GM19099 (cell line): ENCODE measurements around the gene MYO1D.

ENCODE experiments used
- POLR2A ChIP-seq: IDR thresholded peaks from 3 replicates; pipeline ENCODE4 v1.6.1; 2011; ENCODE audit warnings: low read depth; ENCODE audit not compliant: insufficient read length; ENCODE audit errors: extremely low read depth

MYO1D gene

DNA sequence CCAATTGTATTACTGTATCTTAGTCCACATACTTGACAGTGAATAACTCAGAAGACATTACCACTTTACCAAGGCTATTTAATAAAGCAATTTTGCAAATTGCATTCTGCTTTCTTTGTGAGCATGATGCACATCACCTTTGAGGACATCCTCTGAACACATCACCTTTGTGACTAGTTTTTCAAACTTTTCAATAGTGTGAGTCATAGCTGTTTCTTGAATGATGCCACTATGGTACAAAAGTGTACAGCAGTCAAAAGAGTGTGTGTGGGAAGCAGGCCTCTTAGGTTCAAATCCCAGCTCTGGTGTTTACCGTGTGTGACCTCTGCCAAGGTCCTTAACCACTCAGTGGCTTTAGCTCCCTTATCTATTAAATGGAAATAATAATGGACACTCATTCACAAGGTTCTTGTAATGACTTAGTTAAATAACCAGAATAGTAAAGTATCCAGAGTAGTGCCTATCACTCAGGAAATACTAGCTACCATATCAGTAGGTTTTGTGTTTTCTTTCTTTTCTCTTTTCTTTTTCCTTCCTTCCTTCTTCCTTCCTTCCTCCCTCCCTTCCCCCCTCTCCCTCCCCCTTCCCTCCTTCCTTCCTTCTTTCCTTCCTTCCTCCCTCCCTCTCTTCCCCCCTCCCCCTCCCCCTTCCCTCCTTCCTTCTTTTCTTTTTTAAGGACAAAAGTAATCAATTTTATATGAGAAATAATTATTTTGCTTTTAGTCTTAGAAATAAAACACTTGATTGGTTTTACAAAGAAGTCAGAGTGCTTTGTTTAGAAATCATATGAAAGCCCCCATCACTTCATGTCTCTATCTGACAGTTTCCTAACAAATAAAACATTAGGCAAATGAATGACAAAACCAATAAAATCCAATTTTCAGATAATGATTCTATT lies 178.9 kb downstream of the MYO1D start:
- TF ChIP-seq POLR2A, result no peak

- TF ChIP-seq POLR2A, result no peak
Measured at GRCh38 chr17:32696426-32696825, 180.5 kb downstream of the MYO1D start.

- TF ChIP-seq POLR2A, result no peak
Measured at GRCh38 chr17:32695864-32696263, 181.1 kb downstream of the MYO1D start.

DNA sequence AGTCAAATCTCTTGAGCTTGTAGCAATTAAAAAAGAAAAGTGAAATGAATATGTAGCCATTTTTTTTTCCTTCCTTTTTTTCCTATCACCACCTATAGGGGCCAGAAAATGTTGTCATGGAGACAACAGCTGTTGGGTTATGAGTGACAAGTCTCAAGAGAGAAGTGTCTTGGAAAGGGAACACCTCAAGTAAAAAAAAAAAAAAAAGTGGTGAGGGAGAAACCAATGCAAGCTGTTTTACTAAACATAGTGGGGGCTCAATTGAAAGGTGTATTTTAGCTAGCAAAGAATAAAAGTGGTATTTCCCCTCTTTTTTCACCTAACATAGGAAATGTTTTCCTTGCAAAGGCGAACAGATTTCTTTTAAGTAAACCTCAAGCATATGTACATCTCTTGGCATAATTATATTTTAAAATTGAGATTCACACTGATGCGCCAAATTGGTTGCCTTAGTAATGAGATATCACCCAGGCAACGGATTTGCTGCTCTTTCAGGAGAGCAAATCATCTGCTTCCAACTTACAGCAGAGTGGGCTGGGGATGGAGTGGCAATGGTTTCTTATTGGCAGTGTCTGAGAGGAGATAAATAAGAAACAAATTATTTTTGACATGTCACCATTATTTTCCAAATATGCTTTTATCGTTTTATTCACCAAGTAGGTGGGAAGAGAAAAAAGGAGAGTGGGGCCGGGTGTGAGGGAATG lies 183.6 kb downstream of the MYO1D start:
- TF ChIP-seq POLR2A, result no peak

- no peak for TF ChIP-seq POLR2A
Measured at GRCh38 chr17:32692179-32692578, 184.7 kb downstream of the MYO1D start.

- TF ChIP-seq POLR2A, result no peak
Measured at GRCh38 chr17:32689348-32689747, 187.6 kb downstream of the MYO1D start.

DNA sequence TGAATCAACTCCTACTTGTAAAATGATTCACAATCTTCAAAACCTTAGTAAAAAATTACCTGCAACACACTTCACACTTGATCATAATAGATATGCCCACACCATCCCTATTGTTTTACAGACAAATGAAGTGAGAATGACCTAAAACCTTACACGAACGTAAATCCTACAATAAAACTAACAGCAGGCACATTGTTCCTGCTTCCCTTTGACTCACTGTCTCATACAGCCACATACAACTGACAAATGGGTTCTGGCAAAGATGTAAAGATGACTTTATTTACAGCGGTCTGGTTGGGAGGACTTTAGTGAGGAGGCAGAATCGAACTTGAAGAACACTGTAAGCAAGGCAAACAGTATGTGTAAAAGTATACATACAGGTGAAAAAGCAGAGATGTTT lies 188.7 kb downstream of the MYO1D start:
- TF ChIP-seq POLR2A, result no peak

DNA sequence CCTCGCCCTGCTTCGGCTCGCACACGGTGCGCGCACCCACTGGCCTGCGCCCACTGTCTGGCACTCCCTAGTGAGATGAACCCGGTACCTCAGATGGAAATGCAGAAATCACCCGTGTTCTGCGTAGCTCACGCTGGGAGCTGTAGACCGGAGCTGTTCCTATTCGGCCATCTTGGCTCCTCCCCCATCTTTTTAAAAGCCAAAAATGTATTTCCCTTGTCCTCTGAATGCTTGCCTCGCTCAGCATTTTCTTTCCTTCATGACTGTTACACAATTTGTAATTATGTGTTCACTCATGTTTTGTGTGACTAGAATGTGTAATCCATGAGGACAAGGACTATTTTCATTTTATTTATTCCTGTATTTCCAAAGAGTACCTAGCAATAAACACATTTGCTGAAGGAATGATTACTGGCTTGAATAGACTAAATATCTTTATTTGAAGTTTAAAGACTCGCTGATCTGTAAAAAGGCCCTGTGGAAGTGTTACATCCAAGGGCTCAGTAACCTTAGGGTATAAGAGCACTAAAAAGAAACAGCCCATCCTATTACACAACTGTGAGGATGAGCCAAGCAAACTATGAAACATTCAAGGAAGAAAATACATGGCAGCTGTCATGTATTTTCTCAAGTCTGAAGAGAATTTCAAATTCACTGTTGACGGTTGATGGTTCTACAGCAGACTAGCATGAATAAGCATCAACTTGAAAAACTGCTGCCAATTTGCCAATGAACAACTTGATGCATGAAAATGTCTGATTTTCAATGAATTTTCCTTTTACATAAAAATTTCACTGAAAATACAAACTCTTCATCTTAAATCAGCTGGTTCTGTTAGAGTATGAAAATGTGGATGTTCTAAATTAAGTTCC lies 192.6 kb downstream of the MYO1D start:
- no peak for TF ChIP-seq POLR2A

DNA sequence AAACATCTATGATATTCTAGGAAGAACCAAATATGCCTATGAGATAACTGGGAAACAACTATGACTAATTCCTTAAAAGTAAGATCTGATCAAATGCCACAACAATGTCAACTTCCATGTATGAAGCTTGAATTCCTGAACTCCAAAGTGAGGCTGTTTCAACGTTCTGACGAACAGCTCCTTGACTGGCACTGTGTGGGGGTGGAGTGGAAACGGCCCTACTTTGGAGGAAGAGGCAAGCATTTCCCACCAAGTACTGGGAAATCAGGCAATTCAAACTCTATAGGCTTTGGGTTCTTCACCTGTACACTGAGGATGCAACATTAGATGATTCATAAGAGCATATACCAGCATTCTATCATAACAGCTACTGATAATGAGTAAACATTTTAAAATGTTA lies 203.0 kb downstream of the MYO1D start:
- no peak for TF ChIP-seq POLR2A

DNA sequence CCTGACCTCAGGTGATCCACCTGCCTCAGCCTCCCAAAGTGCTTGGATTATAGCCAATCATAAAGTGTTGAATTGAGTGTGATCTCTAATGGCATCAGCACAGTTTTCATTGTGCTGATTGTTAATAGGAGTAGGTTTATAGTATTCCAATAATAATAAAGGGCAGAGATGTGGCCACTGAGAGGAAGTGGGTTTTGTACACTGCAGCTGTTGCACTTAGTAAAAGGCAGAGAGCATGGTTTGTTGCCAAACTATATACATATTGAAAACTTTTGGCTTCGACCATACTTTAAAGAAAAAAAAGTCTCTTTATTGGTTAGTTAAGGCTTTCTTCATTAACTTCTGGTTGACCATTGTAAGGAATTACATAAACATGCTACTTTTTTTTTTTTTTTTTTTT lies 204.2 kb downstream of the MYO1D start:
- no peak for TF ChIP-seq POLR2A

GRCh38 chr17:32671896-32672295 lies 205.0 kb downstream of the MYO1D start:
- no peak for TF ChIP-seq POLR2A

GRCh38 chr17:32664936-32665583 lies 211.9 kb downstream of the MYO1D start:
- TF ChIP-seq POLR2A, result no peak

DNA sequence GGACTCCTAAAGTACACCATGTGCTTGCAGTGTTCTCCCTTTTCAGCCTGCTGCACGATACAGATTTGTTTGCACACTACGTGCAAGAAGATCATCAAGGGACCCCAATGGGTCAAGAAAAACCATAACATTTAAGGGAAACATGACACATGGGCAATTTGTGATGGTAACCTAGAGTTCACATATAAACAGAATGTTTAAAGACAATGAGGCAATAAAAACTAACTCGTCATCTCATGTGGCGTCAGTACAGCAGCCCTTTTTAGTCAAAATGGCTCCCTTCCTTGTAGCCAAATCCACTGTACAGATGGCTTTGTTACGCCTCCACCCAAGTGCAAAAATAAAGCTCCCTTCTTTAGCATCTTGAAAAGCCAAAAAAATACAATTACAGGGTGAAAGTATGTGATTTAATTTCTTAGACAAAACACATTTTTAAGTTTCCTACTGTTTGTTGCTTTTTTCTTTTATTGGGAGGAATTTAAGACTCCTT lies 216.4 kb downstream of the MYO1D start:
- TF ChIP-seq POLR2A, result no peak

DNA sequence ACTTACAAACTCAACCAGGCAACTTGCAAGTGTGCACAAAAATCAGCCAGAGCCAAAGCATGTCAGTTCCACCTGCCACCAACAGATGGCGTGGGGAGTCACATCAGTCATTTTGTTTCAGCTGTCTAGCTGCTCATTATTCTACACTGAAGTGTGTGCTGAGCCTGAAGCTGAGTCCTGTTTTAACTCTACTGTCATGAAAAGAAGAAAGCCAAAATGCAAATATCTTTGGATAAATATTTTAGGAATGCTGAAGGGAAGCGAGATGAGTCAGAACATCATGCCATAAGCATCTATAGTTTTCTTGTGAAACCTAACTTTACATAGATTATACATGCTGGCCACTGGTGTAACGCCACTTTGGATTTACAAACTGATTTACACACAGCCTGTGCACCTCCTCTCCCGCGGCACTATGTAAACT lies 217.5 kb downstream of the MYO1D start:
- no peak for TF ChIP-seq POLR2A
